ENCODE measurements around the gene AURKA. TPM values are rescaled to one million over a fixed set of nuclear protein-coding genes. Genes with fewer than 3 reads are reported as not detected.
A peak's percentile ranks its signal among the peaks of the same experiment; 100 is the strongest.

AURKA gene
- total and polyA plus RNA-seq, 9 of the 15 experiments (the other 6 are each of a cell fraction or from before 2014, with no cell fraction given): 72.7 to 162 (median 113) TPM

DNA sequence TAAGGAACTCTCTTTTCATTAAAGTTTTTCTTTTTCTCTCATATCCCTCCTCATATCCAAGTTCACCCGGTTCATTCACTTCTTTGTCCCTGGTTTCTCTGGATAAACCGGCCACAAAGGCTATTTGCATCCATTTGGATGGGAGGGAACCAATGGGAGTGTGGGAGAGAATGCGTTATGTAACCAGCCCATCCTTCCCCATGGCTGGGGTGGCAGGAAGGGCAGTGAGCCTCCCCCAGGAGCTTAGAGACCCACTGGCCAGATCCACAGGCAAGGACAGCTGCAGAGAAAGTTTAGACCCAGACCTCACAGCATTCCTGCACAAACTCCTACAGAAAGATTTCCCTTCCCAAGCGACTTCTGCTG is 30.8 kb upstream of the AURKA start (continued):
- no peak for TF ChIP-seq CEBPG (CRISPR knock-in tag; IDR thresholded peaks at IDR 0.05)
- no peak for TF ChIP-seq CEBPG (tag; conservative IDR thresholded peaks at IDR 0.05 in 1 of 2, IDR thresholded peaks at IDR 0.05 in 1 of 2)
- no peak for TF ChIP-seq HIVEP1 (CRISPR knock-in tag; IDR thresholded peaks at IDR 0.05)
- no peak for TF ChIP-seq TCF7 (IDR thresholded peaks at IDR 0.05; ENCODE audit: borderline replicate concordance)
- no peak for TF ChIP-seq ZKSCAN8 (CRISPR knock-in tag; IDR thresholded peaks at IDR 0.05)
- no peak for TF ChIP-seq ZNF146 (CRISPR knock-in tag; IDR thresholded peaks at IDR 0.05; ENCODE audit: unreplicated experiment)
- TF ChIP-seq ZMIZ1 (IDR thresholded peaks at IDR 0.05; ENCODE audit: low read depth in 2 of 2, low read length in 2 of 2): no peak
- TF ChIP-seq ZNF445 (CRISPR knock-in tag; IDR thresholded peaks at IDR 0.05; ENCODE audit: low read depth): no peak
- TF ChIP-seq FOSL1 (tag; conservative IDR thresholded peaks at IDR 0.05): peak; percentile 27; the same call in 1 of the 2 replicates
- no peak for TF ChIP-seq NR3C1 (CRISPR knock-in tag; IDR thresholded peaks at IDR 0.05)
- no peak for TF ChIP-seq ZNF431 (CRISPR knock-in tag; IDR thresholded peaks at IDR 0.05)
- TF ChIP-seq CBX3 (IDR thresholded peaks at IDR 0.05; ENCODE audit: borderline replicate concordance in 1 of 2, low read length in 2 of 2): no peak
- TF ChIP-seq ZNF444 (CRISPR knock-in tag; IDR thresholded peaks at IDR 0.05): no peak
- TF ChIP-seq TGIF2 (CRISPR knock-in tag; IDR thresholded peaks at IDR 0.05): no peak
- TF ChIP-seq AFF1 (IDR thresholded peaks at IDR 0.05; ENCODE audit: low read depth in 1 of 2, partially characterized antibody in 2 of 2): no peak
- no peak for TF ChIP-seq PTRF (tag; IDR thresholded peaks at IDR 0.05)
- TF ChIP-seq RBM25 (IDR thresholded peaks at IDR 0.05; ENCODE audit: low read depth, low read length, severe bottlenecking): no peak
- TF ChIP-seq KDM1A (IDR thresholded peaks at IDR 0.05): 0 out of 4 replicates have a peak, but pooled peaks of 1 of the 2 experiments have one; percentile 5
- TF ChIP-seq GABPB2 (CRISPR knock-in tag; conservative IDR thresholded peaks at IDR 0.05): no peak
- TF ChIP-seq ARHGAP35 (IDR thresholded peaks at IDR 0.05; ENCODE audit: partially characterized antibody): no peak
- no peak for TF ChIP-seq IFI16 (CRISPR knock-in tag; IDR thresholded peaks at IDR 0.05)
- TF ChIP-seq STAG1 (CRISPR knock-in tag; IDR thresholded peaks at IDR 0.05; ENCODE audit: borderline replicate concordance): no peak
- TF ChIP-seq NR2C2 (CRISPR knock-in tag; IDR thresholded peaks at IDR 0.05): no peak
- peak; percentile 71 for TF ChIP-seq NR2C2 (tag; IDR thresholded peaks at IDR 0.05)

Measured in K562 (cell line).